ENCODE results near the gene ADAMTS4. TPM values are rescaled to one million over a fixed set of nuclear protein-coding genes. Genes with fewer than 3 reads are reported as not detected.

ADAMTS4 gene
- total RNA-seq, 2 experiments from 2014 or later, result 0.28 to 0.60 TPM

GRCh38 chr1:161233102-161233501 lies 34.2 kb upstream of the ADAMTS4 start:
- ChIA-PET POLR2A (no interaction called here), CTCF (no interaction called here)
- Mint-ChIP-seq H3K4me3 (no peak overlapping the region), H3K27me3 (no peaks in the 10 kb centered on the region), H3K9me3 (no peaks in the 10 kb centered on the region), H3K27ac (no peak overlapping the region), H3K4me1 (ENCODE audit: low read depth) (peaks cover 3% of the 10 kb centered on the region), H3K36me3 (ENCODE audit: low read depth) (peaks cover 18% of the 10 kb centered on the region)
- ATAC-seq (ENCODE audit: poor library complexity), result no peak
- Histone ChIP-seq H3K27me3 (ENCODE audit: control insufficient read depth in 1 of 2, insufficient read depth in 2 of 2, low read length in 2 of 2) (no peaks in the 10 kb centered on the region), H3K36me3 (ENCODE audit: insufficient read depth, low read length) (peaks cover 21% of the 10 kb centered on the region), H3K4me3 (ENCODE audit: low read length) (no peak overlapping the region), H3K4me1 (ENCODE audit: insufficient read depth, low read length) (peaks cover 1% of the 10 kb centered on the region), H3K27ac (ENCODE audit: low read depth in 1 of 2, low read length in 2 of 2) (no peak overlapping the region), H3K9me3 (ENCODE audit: control insufficient read depth in 1 of 2, insufficient read depth in 1 of 2, low read length in 2 of 2) (no peaks in the 10 kb centered on the region)
- intact Hi-C loops (cut with DNase I, micrococcal nuclease), result no loop called here
- no peak for DNase-seq
- TF ChIP-seq, protein P1, sequence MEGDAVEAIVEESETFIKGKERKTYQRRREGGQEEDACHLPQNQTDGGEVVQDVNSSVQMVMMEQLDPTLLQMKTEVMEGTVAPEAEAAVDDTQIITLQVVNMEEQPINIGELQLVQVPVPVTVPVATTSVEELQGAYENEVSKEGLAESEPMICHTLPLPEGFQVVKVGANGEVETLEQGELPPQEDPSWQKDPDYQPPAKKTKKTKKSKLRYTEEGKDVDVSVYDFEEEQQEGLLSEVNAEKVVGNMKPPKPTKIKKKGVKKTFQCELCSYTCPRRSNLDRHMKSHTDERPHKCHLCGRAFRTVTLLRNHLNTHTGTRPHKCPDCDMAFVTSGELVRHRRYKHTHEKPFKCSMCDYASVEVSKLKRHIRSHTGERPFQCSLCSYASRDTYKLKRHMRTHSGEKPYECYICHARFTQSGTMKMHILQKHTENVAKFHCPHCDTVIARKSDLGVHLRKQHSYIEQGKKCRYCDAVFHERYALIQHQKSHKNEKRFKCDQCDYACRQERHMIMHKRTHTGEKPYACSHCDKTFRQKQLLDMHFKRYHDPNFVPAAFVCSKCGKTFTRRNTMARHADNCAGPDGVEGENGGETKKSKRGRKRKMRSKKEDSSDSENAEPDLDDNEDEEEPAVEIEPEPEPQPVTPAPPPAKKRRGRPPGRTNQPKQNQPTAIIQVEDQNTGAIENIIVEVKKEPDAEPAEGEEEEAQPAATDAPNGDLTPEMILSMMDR (IDR thresholded peaks at IDR 0.05), result no peak

GRCh38 chr1:161230762-161231161 lies 31.9 kb upstream of the ADAMTS4 start:
- no peaks in the 10 kb centered on the region for H3K9me3 ChIP-seq (ENCODE audit: control insufficient read depth in 1 of 2, insufficient read depth in 1 of 2, low read length in 2 of 2)
- H3K4me3 ChIP-seq (ENCODE audit: low read length), result no peak overlapping the region
- Mint-ChIP-seq H3K27ac (no peak overlapping the region), H3K36me3 (ENCODE audit: low read depth) (peaks cover 29% of the 10 kb centered on the region), H3K4me3 (no peak overlapping the region), H3K27me3 (no peaks in the 10 kb centered on the region), H3K4me1 (ENCODE audit: low read depth) (peaks cover 25% of the 10 kb centered on the region), H3K9me3 (no peaks in the 10 kb centered on the region)
- ChIA-PET CTCF (interaction anchor here (0.9 to 2.2 kb wide), 4 partner anchors 24 to 137 kb away, joined by 3 to 8 read pairs (median 3); partner anchors contain the start of gene CFAP126), POLR2A (interaction anchor here (0.7 kb wide), 1 partner anchor 15 kb away, joined by 3 read pairs; no protein-coding TSS in a partner anchor)
- no peak for DNase-seq
- TF ChIP-seq, protein P1 (IDR thresholded peaks at IDR 0.05), result no peak
- no peak for ATAC-seq (ENCODE audit: poor library complexity)
- peaks cover 23% of the 10 kb centered on the region for H3K36me3 ChIP-seq (ENCODE audit: insufficient read depth, low read length)
- no peak overlapping the region for H3K27ac ChIP-seq (ENCODE audit: low read depth in 1 of 2, low read length in 2 of 2)
- intact Hi-C loops (cut with DNase I, micrococcal nuclease), result no loop called here
- peaks cover 24% of the 10 kb centered on the region for H3K4me1 ChIP-seq (ENCODE audit: insufficient read depth, low read length)
- no peaks in the 10 kb centered on the region for H3K27me3 ChIP-seq (ENCODE audit: control insufficient read depth in 1 of 2, insufficient read depth in 2 of 2, low read length in 2 of 2)

GRCh38 chr1:161229896-161230295 lies 31.0 kb upstream of the ADAMTS4 start:
- H3K27ac Mint-ChIP-seq, result no peak overlapping the region
- TF ChIP-seq, protein P1 (IDR thresholded peaks at IDR 0.05), result no peak
- Histone ChIP-seq H3K27ac (ENCODE audit: low read depth in 1 of 2, low read length in 2 of 2) (no peak overlapping the region), H3K9me3 (ENCODE audit: control insufficient read depth in 1 of 2, insufficient read depth in 1 of 2, low read length in 2 of 2) (no peaks in the 10 kb centered on the region), H3K4me1 (ENCODE audit: insufficient read depth, low read length) (peaks cover 32% of the 10 kb centered on the region), H3K36me3 (ENCODE audit: insufficient read depth, low read length) (peaks cover 23% of the 10 kb centered on the region), H3K27me3 (ENCODE audit: control insufficient read depth in 1 of 2, insufficient read depth in 2 of 2, low read length in 2 of 2) (no peaks in the 10 kb centered on the region), H3K4me3 (ENCODE audit: low read length) (no peak overlapping the region)
- DNase-seq (no peak), ATAC-seq (ENCODE audit: poor library complexity) (no peak)
- intact Hi-C loops (cut with DNase I, micrococcal nuclease), result loop anchor here (2.0 to 10.0 kb wide), 3 partner anchors 61 to 515 kb away; partner anchors contain the start of gene DUSP12 (in 2 of the 2)
- H3K27me3 Mint-ChIP-seq, result no peaks in the 10 kb centered on the region
- POLR2A ChIA-PET, result no interaction called here
- peaks cover 32% of the 10 kb centered on the region for H3K4me1 Mint-ChIP-seq (ENCODE audit: low read depth)
- peaks cover 29% of the 10 kb centered on the region for H3K36me3 Mint-ChIP-seq (ENCODE audit: low read depth)
- H3K4me3 Mint-ChIP-seq, result no peak overlapping the region
- CTCF ChIA-PET, result interaction anchor here (0.9 to 1.2 kb wide), 2 partner anchors 23 to 76 kb away, joined by 3 read pairs; no protein-coding TSS in a partner anchor
- H3K9me3 Mint-ChIP-seq, result no peaks in the 10 kb centered on the region
